NCI-H2107 treated with DMSO at 0.1 percent for 48 hours (cell line): ENCODE measurements around the gene WWP2.

Experiments used
- DNase-seq: peaks from one replicate; lab custom pipeline; 2025; ENCODE audit not compliant: unreplicated experiment; lab: John Stamatoyannopoulos, UW

Gene WWP2

GRCh38 chr16:69888005-69888590 is 126.0 kb downstream of the WWP2 start:
- DNase-seq: no peak

DNA sequence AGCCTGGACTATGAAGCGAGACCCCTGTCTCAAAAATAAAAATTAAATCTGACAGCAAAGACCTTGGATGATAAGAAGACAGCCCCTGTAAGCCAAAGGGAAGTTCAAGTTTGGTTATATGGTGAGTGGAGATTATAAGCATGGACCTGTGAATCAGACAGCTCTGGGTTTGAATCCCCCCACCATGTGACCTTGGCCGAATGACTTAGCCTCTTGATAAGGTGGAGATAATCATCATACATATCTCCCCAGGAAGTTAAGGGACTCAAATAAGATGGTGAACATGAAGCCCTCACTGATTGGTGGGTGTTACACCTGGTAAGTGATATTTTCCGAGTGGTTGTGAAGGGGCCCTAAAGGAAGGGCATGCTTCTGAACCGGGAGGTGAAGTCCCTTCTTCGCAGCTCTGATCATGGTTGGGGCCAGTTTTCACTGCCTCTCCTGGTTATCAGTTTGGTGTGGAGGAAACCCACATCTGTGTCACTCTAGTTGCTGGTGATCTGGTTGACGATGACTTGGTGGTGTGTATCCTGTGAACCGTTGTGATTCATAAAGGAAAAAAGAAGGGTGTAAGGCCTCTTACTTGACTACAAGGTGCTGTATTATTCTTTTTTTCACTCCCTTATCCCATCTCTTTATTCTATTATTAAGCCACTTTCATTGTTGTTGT is 127.3 kb downstream of the WWP2 start:
- DNase-seq: no peak

- peak; percentile 97 for DNase-seq
Measured at GRCh38 chr16:69890114-69890891, 128.2 kb downstream of the WWP2 start.

GRCh38 chr16:69890892-69891282 is 128.8 kb downstream of the WWP2 start:
- DNase-seq: peak; percentile 12

GRCh38 chr16:69892378-69892777 is 130.2 kb downstream of the WWP2 start:
- DNase-seq: no peak

- no peak for DNase-seq
Measured at GRCh38 chr16:69893106-69893505, 131.0 kb downstream of the WWP2 start.

GRCh38 chr16:69894676-69895075 is 132.5 kb downstream of the WWP2 start:
- no peak for DNase-seq

- no peak for DNase-seq
Measured at GRCh38 chr16:69903865-69904415, 141.8 kb downstream of the WWP2 start.

DNA sequence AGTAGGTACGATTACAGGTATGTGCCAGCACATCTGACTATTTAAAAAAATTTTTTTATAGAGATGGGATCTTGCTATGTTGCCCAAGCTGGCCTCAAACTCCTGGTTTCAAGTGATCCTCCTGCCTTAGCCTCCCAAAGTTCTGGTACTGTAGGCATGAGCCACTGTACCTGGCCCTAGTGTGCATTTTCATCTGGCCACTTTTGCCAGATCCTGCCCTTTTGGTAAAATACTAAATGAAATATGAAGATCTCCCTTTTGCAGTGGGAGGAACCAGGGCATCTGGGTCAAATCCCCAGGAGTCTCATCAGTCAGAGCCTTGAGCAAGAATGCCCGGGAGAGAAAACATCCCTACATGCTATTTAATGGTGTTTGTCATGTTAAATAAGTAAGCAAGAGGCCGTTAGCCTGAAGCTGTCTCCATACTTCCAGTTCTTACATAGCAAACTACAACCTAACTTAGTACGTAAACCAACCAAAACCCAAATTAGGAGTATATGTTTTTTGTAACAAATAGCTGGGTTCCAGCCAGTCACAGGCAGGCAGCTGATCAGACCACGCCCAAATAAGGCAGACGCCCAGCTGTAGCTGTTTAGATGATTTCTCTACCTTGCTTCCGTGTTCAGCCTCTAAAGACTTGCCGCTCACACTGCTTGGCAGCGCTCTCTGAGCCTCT is 142.5 kb downstream of the WWP2 start:
- DNase-seq: no peak

GRCh38 chr16:69905171-69905555 is 143.0 kb downstream of the WWP2 start:
- DNase-seq: no peak

- no peak for DNase-seq
Measured at GRCh38 chr16:69906838-69907401, 144.8 kb downstream of the WWP2 start.

GRCh38 chr16:69909043-69909442 is 146.9 kb downstream of the WWP2 start:
- DNase-seq: no peak

GRCh38 chr16:69909760-69910159 is 147.6 kb downstream of the WWP2 start:
- no peak for DNase-seq

DNA sequence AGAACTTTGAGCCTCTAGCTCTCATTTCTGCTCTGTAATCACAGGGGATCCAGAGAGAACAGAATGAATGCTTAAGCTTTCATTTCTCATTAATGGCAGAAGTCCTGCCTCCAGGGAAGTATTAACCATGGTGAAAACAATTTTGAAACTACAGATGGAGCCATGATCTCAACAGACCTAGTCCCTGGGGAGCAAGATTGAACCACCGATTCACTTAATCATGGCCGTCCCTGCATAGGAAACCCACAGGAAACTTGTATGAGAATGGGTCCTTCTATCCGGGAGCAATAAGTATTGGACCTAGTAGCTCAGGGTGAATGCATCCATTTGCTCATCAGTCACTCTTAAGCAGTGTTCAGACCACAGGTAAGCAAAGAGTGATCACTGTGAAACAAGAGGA is 148.8 kb downstream of the WWP2 start:
- DNase-seq: no peak

DNA sequence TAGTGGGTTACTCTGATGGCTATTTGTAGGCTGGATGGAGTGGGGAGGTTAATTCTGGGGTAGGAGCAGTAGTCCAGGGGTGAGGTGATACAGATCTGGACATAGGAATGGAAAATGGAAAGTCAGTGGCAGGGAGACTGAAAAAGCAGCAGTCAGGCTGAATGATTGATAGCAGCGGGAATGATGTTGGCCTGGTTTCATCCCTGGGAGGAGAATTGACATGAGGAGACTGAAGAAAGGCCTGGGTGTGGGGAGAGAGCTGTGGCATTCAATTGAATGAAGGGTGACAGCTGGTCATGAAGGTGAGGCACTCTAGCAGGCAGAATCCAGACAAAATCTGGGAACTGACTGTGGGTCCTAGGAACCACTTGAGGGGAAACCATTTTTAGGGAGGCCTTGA is 154.3 kb downstream of the WWP2 start:
- no peak for DNase-seq

- no peak for DNase-seq
Measured at GRCh38 chr16:69917311-69917710, 155.2 kb downstream of the WWP2 start.

GRCh38 chr16:69917739-69918138 is 155.6 kb downstream of the WWP2 start:
- no peak for DNase-seq

DNA sequence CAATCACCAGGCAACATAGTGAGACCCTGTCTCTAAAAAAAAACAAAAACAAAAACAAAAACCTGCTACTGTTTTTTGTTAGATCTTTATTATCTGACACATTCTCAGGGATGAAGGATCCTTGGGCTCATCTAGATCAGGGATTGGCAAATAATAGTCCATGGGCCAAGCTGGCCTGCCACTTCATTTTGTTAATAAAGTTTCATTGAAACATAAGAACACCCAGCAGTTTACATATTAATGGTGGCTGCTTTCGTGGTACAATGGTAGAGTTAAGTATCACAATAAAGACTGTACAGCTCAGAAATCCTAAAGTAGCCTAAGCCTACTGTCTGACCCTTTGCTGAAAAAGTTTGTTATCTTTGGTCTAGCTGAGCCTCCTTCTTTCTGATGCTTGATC is 156.1 kb downstream of the WWP2 start:
- DNase-seq: no peak

GRCh38 chr16:69921127-69921526 is 159.0 kb downstream of the WWP2 start:
- DNase-seq: no peak

- no peak for DNase-seq
Measured at GRCh38 chr16:69922200-69922599, 160.1 kb downstream of the WWP2 start.
